HG02970 (cell line): ENCODE data around the gene CNGA4.
"Not testable (repeated sequence)": the region's sequence is repeated elsewhere in the genome, so short reads cannot be mapped to it uniquely, and the experiment has no call there.

Experiments used
- ATAC-seq: cut with Tn5 transposase; IDR thresholded peaks from one replicate; pipeline ENCODE4 v1.9.1; 2021; ENCODE audit warnings: mild to moderate bottlenecking, moderate library complexity, moderate number of reproducible peaks; ENCODE audit not compliant: unreplicated experiment, low FRiP score

The CNGA4 gene

GRCh38 chr11:6224421-6224820 is 14.5 kb upstream of the CNGA4 start:
- no peak for ATAC-seq

- ATAC-seq, result no peak
Observed at GRCh38 chr11:6225024-6225423, 13.9 kb upstream of the CNGA4 start.

DNA sequence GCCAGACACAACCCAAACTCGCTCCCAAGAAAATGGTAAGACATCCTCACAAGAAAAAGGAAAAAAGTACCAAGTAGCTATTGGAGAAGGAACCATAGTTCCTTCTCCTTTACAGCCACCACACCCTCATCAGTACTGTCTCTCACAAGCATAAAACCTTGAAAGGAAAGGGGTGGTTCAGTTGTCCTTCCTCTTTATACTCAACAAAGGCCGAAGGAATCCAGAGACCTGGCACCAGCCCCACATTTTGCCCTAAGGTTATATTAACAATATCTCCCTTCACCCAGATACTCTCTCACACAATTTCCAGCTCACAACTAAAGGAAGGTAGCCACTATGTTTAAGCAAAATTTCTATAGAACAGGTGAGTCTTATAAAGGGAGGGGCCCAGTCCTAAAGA is 13.0 kb upstream of the CNGA4 start:
- ATAC-seq, result no peak

DNA sequence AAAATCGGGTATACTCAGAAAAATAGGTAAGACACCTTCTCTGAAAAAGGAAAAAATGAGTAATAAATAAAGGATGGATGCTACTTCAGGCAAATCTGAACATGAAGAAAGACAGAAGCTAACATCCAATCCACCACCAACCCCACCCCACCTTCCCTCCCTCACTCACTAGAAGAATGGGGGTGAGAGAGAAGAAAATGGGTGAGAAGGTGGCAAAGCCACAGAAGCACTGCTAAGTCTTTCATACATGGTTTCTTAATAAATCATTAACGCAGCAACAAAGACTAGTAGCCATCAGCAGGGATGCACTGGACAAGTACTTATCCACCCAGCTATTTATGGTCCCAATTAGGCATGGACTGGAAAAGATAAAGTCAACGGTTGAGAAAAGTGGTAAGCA is 10.4 kb upstream of the CNGA4 start:
- ATAC-seq, result no peak

DNA sequence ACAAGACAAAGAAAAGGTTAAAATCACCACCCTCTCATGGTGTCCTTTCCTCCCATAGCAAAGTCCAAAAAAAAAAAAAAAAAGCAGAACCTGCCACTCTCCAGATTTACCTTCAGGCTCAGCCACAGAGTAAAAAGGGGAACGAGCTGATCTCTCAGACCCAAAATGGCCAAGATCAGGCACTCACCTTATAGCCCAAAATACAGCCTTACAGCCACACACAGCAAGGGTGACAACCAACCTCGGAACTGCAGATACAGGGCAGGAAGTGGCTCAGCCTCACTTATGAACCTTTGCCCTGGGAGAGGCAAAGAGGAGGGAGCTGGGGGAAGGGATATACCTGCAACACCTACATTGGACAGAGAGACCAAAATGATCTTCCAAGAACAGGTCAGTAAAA is 9.0 kb upstream of the CNGA4 start:
- no peak for ATAC-seq

GRCh38 chr11:6232899-6233298 is 6.0 kb upstream of the CNGA4 start:
- no peak for ATAC-seq

GRCh38 chr11:6233984-6234386 is 4.9 kb upstream of the CNGA4 start:
- ATAC-seq, result no peak

DNA sequence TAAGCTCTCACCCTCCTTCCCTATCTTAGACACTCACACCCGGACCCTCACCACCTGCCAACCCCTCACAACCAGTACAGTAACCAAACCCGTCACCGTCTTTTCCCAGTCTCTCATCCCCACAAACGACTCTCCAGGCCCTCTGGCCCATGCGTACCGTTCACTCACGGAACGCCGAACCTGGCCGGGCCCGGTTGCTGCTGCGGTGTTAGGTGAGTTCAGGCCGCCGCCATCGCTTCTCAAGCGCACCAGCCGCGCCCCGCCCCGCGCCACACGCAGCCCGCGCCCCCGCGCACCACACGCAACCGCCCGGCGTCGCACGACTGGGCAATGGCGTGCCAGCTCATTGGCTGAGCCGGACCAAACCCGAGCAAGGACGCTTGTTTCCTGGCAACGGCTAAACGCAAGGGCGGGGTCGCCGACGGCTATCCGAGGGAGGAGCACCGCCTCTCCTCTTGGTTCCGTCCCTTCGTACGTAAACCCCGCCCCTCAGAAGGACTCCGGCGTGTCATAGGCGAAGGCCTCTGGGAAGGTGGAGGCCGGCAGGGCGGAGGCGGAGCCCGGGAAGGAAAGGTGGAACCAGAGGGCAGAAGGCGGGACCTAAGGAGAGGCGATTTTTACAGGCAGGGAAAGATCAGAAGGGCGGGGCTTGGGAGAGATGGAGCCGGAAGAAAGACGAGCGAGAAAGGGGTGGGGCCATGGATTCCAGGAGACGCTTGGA is 4.3 kb upstream of the CNGA4 start, which contains the start of gene FHIP1B:
Gene FHIP1B (minus strand): TSS at position 250 of the 721 bp plus-strand sequence. CDS start 10,120 bp downstream, outside the sequence.
- ATAC-seq, result peak; percentile 98

DNA sequence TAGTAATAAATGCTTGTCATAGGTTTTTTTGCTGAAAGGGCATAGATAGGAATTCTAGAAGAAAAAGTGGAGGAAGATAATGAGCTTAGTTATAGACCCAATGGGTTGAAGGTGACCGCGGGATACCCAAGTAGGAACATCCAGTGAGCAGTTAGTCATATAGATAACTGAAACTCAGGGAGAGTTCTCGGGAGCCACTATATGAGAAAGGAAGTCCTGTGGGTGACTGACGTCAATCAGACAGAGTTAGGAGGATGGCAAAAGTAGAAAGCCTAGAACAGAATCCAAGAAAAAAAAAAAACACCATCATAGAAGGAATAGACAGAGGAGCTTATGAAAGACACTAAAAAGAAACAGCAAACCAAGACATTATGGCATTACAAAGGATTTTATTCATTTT is 1.6 kb upstream of the CNGA4 start:
- ATAC-seq, result no peak

- no peak for ATAC-seq
Observed at GRCh38 chr11:6237761-6238302, 1.1 kb upstream of the CNGA4 start.

DNA sequence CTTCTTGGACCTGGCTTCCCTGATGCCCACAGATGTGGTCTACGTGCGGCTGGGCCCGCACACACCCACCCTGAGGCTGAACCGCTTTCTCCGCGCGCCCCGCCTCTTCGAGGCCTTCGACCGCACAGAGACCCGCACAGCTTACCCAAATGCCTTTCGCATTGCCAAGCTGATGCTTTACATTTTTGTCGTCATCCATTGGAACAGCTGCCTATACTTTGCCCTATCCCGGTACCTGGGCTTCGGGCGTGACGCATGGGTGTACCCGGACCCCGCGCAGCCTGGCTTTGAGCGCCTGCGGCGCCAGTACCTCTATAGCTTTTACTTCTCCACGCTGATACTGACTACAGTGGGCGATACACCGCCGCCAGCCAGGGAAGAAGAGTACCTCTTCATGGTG is 1.2 kb downstream of the CNGA4 start:
- ATAC-seq, result no peak

- no peak for ATAC-seq
Observed at GRCh38 chr11:6240781-6241180, 1.9 kb downstream of the CNGA4 start.

DNA sequence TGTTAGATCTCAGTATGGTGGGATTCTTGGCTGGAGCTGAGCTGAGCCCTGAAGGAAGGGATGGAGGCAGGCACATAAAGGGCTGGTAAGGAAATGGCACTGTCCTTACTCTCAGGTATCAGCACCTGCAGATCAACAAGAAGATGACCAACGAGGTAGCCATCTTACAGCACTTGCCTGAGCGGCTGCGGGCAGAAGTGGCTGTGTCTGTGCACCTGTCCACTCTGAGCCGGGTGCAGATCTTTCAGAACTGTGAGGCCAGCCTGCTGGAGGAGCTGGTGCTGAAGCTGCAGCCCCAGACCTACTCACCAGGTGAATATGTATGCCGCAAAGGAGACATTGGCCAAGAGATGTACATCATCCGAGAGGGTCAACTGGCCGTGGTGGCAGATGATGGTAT is 2.4 kb downstream of the CNGA4 start:
- ATAC-seq, result no peak

GRCh38 chr11:6245536-6245935 is 6.6 kb downstream of the CNGA4 start:
- ATAC-seq, result no peak

DNA sequence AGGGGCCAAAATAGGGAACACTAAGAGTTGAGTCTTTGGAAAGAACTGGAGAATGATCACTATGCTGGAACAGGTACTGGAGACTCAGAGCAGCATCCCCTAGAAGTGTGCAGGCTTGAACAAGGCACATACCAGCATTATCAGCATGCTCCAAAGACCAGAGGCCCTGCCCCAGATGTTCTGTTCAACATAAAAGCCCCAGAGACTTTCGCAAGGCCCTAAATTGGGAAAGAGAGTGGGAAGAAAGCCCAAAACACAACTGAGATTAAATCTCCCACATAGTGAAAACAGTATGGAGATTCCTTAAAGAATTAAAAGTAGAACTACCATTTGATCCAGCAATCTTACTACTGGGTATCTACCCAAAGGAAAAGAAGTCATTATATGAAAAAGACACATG is 9.4 kb downstream of the CNGA4 start:
- ATAC-seq, result no peak

DNA sequence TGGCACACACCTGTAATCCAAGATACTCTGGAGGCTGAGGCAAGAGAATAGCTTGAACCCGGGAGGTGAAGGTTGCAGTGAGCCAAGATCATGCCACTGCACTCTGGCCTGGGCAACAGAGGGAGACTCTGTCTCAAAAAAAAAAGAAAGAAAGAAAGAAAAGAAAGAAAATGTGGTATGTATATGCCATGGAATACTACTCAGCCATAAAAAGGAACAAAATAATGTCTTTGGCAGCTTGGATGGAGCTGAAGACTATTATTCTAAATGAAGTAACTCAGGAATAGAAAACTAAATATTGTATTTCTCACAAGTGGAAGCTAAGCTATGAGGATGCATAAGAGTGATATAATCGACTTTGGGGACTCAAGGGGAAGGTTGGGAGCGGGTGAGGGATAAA is 10.0 kb downstream of the CNGA4 start:
- not testable (repeated sequence) for ATAC-seq

GRCh38 chr11:6249770-6250555 is 11.1 kb downstream of the CNGA4 start:
- ATAC-seq, result no peak

GRCh38 chr11:6251120-6251733 is 12.3 kb downstream of the CNGA4 start:
- ATAC-seq, result no peak

DNA sequence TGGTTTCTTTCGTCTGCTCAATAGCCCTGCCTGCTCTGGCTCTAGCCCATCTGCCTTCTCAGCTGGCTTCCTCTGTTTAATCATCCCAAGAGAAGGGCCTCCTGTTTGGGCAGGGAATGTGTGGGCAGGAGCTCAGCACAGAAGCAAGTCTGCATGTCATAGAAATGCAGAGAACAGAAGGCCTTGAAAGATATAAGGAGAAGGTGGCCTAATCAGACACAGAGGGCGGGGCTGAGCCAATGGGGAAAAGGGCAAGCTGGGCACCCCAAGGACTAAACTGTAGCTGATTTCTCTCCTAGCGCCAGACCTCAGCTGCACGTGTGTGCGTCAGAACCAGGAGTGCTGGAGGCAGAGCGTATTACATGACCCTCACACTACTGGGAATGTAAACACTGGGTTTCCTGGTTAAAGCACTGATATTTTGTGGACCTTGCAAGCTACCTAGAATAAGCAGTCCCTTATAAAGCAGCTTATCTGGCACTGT is 13.1 kb downstream of the CNGA4 start:
- ATAC-seq, result no peak

- peak; percentile 48 for ATAC-seq
Observed at GRCh38 chr11:6253197-6253596, 14.3 kb downstream of the CNGA4 start.

- ATAC-seq, result no peak
Observed at GRCh38 chr11:6258141-6258540, 19.3 kb downstream of the CNGA4 start.
